ENCODE results near the gene BCL10.

BCL10 gene

DNA sequence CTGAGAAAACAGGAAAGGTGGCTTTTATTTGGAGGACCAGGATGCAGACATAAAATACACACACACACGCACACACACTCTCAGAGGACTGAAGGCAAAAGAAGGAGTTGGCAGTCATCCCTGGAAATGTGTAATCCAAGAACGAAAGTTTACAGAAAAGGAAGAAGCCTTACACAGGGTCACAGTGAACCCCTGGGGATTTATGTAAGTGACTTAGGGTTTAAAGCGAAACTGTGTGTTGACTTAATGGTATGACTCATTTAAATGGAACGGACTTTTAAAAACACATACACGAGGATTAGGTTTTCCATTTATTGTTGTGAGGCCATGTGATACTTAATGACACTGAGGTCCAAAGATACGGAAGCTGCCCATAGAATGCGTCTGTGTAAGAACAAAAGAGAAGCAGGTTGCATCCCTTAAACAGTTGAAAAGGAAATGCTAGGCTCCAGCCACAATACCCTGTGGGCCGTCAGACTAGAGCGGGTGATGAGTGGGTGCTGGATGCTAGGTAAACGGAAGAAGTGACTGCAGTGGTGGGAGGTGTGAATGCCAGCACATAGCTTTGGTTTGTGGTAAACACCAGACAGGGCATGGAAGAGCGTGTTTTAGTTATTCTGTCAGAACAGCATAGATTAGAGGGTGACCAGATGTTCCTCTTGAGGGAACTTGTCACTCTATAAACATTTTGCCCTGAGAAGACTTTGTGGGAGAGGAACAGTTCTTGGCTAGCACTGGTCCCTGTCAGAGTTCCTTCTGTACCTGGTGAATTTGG, 21.6 kb upstream of the BCL10 start:
- DNase-seq: peak in 1 of 2 donors; percentile 53

DNA sequence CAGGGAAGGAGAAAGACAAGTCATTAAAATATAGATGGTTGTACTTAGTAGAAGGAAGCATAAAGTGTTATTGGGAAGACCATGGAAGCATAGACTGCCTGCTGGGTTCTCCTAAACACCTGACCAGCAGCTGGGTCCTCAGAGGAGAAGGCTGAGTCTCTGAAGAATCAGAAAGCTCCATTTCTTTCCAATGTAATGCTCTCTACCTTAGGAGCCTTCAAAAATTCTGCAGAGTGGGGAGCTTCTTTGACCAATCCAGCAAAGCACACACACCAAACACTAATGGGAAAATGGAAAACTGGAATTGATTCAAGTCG, 21.1 kb upstream of the BCL10 start:
- no peak for DNase-seq

GRCh38 chr1:85296980-85297379, 20.5 kb upstream of the BCL10 start:
- no peak for DNase-seq

DNA sequence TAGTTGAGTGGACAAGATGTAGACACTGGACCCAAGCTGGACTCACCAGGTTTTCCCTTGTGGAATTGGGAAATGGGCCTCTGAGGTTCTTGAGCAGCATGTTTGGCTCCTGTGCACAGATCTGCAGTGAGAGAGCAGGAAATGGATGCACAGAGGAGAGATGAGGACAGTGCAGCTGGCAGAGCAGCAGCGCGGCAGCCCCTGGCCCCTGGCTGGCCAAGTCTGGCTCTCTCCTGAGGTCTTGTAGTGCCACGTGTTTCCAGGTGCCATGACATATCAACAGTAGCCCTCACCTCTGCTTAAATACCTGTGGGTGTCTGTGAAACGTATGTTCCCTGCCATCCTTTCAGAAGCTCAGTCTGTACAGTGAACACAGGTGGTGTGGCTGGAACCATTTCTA, 19.2 kb upstream of the BCL10 start:
- no peak for DNase-seq

DNA sequence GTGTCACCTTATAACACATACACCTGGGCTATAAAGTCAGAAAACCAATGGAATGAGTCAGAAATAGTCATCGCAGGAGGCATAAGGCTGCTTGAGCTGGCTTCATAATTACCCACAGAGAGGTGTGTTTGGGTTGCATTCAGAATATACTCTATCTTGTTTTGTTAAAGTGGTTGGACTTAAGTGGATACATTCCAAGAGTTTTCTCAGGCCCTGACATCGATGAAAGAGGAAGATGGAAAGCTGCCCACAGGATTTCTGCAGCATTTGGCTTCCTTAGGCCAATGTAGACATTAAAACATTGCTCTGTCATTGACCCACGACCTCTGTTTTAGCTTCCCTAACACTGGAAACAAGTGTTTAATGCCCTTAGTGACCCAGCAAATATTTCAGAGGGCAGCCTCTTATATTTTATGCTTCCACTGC, 18.6 kb upstream of the BCL10 start:
- DNase-seq: no peak

DNA sequence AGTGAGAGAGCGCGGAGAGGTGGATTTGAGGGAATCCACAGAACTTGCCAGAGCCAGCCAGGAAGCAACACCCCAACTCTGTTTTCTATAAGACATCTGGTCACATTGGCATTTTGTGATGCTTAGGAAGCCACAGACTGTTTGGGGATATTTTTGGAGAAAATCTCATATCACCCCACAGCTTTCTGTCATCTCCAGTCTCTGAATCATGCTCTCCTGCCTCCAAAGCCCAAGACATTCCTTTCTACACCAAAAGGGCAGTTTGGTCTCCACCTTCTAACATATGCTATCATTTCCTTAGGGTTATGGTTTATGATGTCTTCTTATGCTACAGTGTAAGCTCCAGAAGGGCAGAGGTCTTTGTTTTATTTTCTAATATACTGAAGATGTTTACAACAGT, 14.4 kb upstream of the BCL10 start:
- DNase-seq: no peak

GRCh38 chr1:85289848-85290335, 13.5 kb upstream of the BCL10 start:
- DNase-seq: no peak

DNA sequence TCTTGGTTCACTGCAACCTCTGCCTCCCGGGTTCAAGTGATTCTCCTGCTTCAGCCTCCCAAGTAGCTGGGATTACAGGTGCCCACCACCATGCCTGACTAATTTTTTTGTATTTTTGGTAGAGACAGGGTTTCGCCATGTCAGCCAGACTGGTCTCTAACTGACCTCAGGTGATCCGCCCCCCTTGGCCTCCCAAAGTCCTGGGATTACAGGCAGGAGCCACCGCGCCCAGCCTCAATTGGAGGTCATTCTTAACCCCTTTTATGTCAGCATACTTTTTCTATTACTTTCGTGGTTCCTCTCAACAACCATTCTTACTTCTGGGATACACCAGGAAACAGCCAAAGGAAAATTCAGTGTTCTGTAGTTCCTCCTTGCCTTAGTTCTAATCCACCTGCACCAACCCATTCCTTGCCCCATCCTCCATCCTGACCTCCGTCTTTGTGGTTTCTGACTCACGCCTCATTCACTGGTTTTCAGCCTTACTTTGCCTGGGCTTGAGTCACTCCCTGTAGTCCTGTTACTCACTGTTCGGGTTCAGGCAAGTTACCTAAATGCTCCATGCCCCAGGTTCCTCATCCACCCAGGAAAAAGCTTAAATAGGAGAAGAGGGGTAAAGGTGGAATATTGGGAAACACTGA, 12.9 kb upstream of the BCL10 start:
- DNase-seq: no peak

- no peak for DNase-seq
Observed at GRCh38 chr1:85284202-85284601, 7.8 kb upstream of the BCL10 start.

GRCh38 chr1:85283475-85284199, 7.2 kb upstream of the BCL10 start:
- DNase-seq: no peak

GRCh38 chr1:85282424-85282823, 6.0 kb upstream of the BCL10 start:
- DNase-seq: no peak

DNA sequence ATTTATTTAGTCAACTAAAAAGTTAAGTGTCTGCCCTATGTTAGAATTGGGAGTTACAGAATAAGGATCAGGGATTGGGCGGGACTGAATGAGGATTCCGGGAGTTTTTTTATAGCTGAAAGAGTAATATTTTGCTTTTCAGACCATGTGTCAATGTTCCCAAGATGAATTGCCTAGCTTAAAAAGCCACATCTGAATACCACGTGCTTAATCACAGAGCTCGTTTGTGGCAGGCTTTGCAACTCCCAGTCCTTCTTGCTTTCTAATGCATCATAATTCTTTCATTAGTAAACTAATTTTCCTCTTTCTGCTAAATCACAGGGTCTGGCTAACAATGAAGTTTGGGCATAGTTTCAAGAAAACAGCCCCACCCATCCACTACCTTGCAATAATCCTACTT, 4.2 kb upstream of the BCL10 start:
- no peak for DNase-seq

DNA sequence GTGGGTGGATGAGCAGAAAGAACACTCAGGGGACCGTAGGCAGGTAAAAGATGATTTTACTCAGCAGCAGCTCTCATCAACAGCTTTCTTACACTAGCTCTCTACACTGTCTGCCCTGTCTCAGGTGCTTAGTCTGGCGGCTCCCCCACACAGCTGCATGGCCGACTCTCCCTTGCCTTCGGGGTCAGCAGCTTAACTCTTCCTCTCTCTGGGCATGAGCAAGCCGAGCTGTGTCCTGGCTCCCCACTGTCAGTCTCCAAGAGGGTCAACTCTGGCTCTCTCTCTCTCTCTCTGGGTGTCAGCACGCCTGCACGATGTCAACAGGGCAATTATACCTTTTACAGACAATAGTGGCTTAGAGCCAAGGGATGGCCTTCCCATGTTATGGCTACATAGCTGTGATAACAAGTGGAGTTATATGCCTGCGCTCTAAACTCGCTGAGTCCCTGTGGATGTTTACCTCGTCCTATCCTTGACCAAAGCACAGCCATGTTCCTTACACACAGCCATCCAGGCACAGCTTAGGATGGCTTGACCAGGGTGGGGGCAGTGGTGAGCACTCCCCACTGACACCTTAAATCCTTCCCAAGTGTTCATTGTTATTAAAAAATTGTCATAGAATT, 3.1 kb upstream of the BCL10 start:
- DNase-seq: no peak

- DNase-seq: no peak
Observed at GRCh38 chr1:85278853-85279314, 2.5 kb upstream of the BCL10 start.

- no peak for DNase-seq
Observed at GRCh38 chr1:85277802-85278201, 1.4 kb upstream of the BCL10 start.

DNA sequence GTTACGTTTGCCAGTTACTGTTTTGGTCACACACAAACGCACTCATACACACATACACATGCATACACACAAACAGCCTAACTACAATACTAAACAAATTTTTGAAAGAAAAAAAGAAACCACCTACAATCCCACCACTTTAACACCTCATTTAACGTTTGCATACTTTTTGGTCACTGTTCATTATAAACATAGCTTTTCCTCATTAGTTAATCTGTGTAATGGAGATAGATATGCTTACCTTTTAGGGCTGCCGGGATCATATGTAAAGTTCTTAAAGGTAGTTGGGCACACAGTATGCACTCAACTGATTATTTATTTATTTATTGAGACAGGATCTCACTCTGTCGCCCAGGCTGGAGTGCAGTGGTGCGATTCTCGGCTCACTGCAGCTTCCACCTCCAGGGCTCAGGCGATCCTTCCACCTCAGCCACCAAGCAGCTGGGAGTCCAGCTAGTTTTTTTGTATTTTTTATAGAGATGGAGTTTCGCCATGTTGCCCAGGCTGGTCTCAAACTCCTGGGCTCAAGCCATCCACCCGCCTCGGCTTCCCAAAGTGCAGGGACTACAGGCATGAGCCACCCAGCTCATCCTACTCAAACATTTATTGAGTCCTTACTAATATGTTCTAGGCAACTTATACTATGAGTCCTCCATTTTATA, 677 bp upstream of the BCL10 start:
- no peak for DNase-seq

GRCh38 chr1:85275701-85276214, 674 bp downstream of the BCL10 start:
- no peak for DNase-seq

DNA sequence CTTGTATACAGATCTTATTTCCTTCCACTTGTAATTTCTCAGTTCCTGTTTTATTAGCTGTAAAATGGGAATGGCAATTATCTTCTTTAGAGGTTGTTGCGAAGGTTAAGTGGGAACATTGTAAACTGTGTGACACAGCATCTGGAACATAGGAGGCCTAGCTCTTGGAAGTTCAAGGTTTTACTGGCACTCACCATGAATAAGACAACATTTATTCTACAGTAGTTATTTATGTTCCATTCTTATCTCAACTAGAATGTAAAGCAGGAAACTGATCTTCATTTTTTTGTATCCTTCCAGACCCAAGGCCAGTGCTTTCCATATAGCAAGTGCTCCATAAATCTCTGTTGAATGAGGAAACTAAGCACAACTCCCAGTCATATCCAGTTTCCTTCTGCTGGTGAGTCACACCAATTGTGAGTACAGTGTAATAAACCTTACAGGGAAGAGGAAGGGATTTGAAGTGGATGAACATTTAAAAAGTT, 1.4 kb downstream of the BCL10 start:
- DNase-seq: no peak

DNA sequence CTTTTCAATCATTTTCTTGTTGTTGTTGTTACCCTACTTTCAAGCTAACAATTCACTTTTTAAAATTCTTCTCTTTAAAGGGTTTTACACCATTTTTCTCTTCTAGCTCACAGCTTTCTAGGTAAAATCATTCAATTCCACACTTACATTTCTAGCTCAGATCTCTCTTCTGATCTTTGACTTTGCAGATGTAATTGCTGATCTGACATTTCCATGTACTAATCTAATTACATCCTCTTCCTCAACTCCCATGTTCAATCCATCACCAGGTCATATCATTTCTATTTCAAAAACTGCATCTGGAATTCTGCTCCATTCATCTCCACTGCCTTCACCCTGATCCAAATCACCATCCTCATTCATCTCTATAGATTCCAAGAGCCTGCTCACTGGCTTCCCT, 3.0 kb downstream of the BCL10 start:
- no peak for DNase-seq

DNA sequence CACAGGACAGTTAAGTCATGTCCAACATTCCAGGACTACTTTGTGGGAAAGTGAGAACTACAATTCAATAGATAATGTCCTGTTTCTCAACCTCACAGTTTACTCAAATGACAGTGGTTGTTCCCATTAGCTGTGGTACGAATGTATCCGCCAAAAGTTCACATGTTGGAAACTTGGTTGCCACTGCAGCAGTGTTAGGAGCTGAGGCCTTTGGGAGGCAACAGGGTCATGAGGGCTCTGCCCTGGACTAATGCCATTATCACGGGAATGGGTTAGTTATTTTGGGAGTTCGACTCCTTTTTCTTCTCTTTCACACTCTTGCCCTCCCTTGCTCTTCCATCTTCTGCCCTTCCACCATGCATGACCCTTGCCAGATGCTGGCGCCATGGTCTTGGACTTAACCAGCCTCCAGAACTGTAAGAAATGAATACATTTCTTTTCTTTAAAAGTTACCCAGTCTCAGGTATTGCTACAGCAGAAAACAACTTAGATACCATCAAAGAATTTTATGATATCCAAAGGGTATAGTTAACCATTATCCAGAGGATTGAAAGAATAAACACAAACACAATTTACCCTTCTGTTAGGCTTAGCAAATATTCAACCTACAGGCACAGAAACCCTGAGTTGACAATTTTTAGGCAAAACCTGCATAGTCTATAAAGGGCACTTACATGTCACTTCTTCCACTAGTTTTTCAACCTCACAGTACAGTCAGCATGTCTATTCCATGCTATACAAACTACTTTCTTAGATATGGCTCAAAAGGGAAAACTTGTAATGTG, 7.4 kb downstream of the BCL10 start:
- no peak for DNase-seq

- DNase-seq: no peak
Observed at GRCh38 chr1:85267313-85267712, 9.1 kb downstream of the BCL10 start.

DNA sequence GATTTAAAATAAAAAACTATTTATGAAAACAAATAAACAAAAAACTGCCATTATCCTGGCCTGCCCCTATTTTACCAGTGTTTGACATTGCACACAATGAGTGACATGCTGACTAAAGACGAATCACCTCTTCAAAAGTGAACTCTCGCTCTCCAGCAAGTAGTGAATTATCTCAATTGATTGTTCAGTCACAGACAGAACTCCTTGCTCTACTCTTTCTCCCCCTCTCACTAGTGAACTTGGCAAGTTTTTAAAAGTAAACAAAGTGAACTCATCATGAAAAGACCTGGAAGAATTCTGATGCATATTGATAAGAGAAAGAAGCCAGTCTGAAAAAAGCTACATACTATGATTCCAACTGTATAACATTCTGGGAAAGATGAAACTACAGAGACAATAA, 12.3 kb downstream of the BCL10 start:
- DNase-seq: no peak

Measured in hippocampal formation (tissue), 2 donors.